Astrocyte of the cerebellum (primary cell): ENCODE data around the gene GABRA5.

ENCODE experiments used
- DNase-seq: peaks from one replicate; pipeline ENCODE4 v3.0.0-alpha.2; 2011; ENCODE audit warnings: low read depth
- H3K4me3 ChIP-seq: 2 replicates; pipeline ENCODE4 v1.5.1; 2011; ENCODE audit warnings: mild to moderate bottlenecking, low read depth, low read length, moderate library complexity
- CTCF ChIP-seq: IDR thresholded peaks from 2 replicates; pipeline ENCODE4 v1.5.1; 2012; ENCODE audit warnings: low read length, low read depth, moderate library complexity, mild to moderate bottlenecking; ENCODE audit errors: missing control alignments
- in situ Hi-C: cut with HindIII; loops from 2 replicates; pipeline ENCODE4 v1.10.0; 2017; ENCODE audit warnings: low sequenced_read_pairs

GABRA5 gene

DNA sequence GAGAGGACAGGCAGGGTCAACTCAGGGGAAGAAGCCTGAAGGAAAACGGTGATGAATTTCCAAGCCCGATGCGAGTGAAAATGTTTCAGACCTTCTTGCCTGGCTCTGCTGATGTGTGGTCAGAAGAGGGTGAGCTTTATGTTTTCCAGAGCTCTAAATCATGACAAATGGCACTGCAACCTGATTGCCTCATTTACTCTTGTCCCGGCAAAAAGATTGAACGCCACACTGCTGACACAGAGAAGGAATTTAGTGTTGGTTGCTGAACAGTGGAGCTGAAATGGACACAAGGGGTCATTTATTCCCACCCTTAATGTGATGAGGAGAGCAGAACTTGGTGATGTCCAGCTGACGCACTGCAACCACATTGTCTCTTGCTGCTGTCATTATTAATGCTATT, 68.0 kb downstream of the GABRA5 start:
- no peak for DNase-seq
- TF ChIP-seq CTCF = no peak
- no peak overlapping the region for H3K4me3 ChIP-seq
- in situ Hi-C loops = no loop called here

- in situ Hi-C loops = no loop called here
- TF ChIP-seq CTCF = no peak
- H3K4me3 ChIP-seq = no peak overlapping the region
- no peak for DNase-seq
Observed at GRCh38 chr15:26935322-26935721, 68.5 kb downstream of the GABRA5 start.

GRCh38 chr15:26936502-26936901, 69.6 kb downstream of the GABRA5 start:
- no peak for DNase-seq
- TF ChIP-seq CTCF = no peak
- no peak overlapping the region for H3K4me3 ChIP-seq
- in situ Hi-C loops = no loop called here

DNA sequence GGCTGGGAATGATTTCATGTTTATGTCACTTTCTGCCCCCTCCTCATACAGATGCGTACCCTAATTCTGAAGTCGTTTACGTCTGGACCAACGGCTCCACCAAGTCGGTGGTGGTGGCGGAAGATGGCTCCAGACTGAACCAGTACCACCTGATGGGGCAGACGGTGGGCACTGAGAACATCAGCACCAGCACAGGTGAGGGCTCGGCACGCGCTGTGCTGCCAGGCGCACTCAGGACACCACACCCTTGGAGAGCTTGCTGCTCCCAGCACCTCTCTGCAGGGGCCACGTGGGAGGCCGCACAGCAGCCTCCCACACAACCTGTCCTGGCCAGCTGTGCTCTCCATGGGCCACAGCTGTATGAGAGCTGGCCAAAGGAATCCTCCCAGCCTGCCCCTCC, 70.3 kb downstream of the GABRA5 start:
- in situ Hi-C loops = no loop called here

DNA sequence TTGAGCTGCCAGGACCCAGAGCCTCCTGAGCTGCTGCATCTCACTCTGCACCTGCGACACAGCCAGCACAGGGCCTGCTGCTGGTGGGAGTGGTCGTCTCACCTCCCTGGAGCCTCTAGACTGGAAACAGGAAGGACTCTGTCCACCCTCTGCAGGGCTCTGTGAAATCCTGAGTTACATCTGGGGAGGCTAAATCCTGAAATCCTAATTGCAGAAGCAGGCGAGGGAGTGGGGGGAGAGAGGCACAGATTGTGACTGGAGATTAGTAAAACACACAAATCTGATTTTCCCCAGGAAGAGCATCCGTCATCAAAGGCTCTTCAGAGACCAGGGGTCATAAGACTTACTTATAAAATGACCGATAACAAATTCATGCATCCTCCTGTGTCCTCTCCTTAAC, 72.5 kb downstream of the GABRA5 start:
- in situ Hi-C loops = no loop called here
- no peak for TF ChIP-seq CTCF
- DNase-seq = no peak
- no peak overlapping the region for H3K4me3 ChIP-seq

More for the DNA sequence above, 70.3 kb downstream of the GABRA5 start:
- no peak for DNase-seq
- no peak overlapping the region for H3K4me3 ChIP-seq
- TF ChIP-seq CTCF = no peak

DNA sequence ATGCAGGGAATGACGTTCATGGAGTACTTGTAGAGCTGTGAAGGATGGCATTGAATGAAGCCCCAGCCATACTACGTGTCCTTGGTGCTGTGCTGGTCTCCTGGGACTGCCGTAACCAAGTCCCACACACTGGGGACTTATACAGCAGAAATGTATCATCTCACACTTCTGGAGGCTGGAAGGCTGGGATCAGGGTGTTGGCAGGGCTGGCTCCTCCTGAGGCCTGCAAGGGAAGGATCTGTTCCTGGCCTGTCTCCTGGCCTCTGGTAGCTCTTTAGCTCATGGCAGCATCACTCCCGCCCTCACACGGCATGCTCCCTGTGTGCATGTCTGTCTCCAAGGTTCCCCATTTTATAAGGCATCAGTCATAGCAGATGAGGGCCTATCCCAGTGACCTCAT, 74.6 kb downstream of the GABRA5 start:
- no peak overlapping the region for H3K4me3 ChIP-seq
- DNase-seq = no peak
- no peak for TF ChIP-seq CTCF
- in situ Hi-C loops = no loop called here

- in situ Hi-C loops = no loop called here
- no peak overlapping the region for H3K4me3 ChIP-seq
- TF ChIP-seq CTCF = no peak
- DNase-seq = no peak
Observed at GRCh38 chr15:26943866-26944265, 77.0 kb downstream of the GABRA5 start.
